Heart left ventricle (tissue), 13 donors: Measurements from ENCODE around the gene FAU.

Source experiments
- CTCF ChIP-seq, 12 donors: fragments of 200-600 bp; sonication (generic) in 4 of 12; IDR thresholded peaks; one replicate each; pipeline versions ENCODE4 v1.5.0 to v1.8.0; 2018 to 2022; ENCODE audit warnings: antibody characterized with exemption in 12 of 12, mild to moderate bottlenecking in 5 of 12
- POLR2A ChIP-seq, 2 donors: fragments of 450-650 bp; IDR thresholded peaks; one replicate each; pipeline ENCODE4 v1.6.1; 2017; ENCODE audit warnings: antibody characterized with exemption in 2 of 2, mild to moderate bottlenecking in 2 of 2, moderate library complexity in 2 of 2
- donor health status: ischemic (EF 13 %, LVEDD 7.1; RV severe dilation, severe dysfunction).
- donor health status: DM: no; HTN: yes; CAD: no.
- donor health status: DM: no; HTN: no; CAD: no.
- donor health status: ischemic (EF 25% LVEDD 6.9; RV normal size, moderate dysfunction).
- donor health status: ischemic (EF 25% LVEDD 5.7; RV mildly dilated, moderate dysfunction).
- donor health status: ischemic (EF 35%, LVEDD 5.7; RV mildly dilated, moderate dysfunction).
- donor health status: nonischemic (EF 11% LVEDD 7.7; RV severe dilation, severe dysfunction).
- donor health status: DM: yes; HTN: yes; CAD: no.
- donor health status: PGD.
- donor health status: ischemic (EF 29% LVEDD 5.4; RV normal size, mild dysfunction).
- donor health status: nonischemic (EF 23%, LVEDD 6.1; RV moderate dilation, normal function).

GRCh38 chr11:65167656-65168055 lies 45.7 kb upstream of the FAU start:
- TF ChIP-seq CTCF (IDR thresholded peaks at IDR 0.05) (no peak), POLR2A (IDR thresholded peaks at IDR 0.05) (no peak)
